GM23338 (cell line): ENCODE data around the gene ZNF488. TPM values are rescaled to one million over a fixed set of nuclear protein-coding genes. Genes with fewer than 3 reads are reported as not detected.

Experiments
- CREB1 ChIP-seq: fragments of 250-450 bp; sonication (Bioruptor Pico); IDR thresholded peaks from 2 replicates; pipeline ENCODE4 v1.5.0; 2020; ENCODE audit warnings: low read depth, mild to moderate bottlenecking, moderate library complexity
- EZH2 ChIP-seq: fragments of 200-600 bp; sonication (generic); IDR thresholded peaks from one replicate; pipeline ENCODE4 v1.8.0; 2017; ENCODE audit warnings: antibody characterized with exemption, mild to moderate bottlenecking, low read depth; ENCODE audit not compliant: unreplicated experiment
- EZH2phosphoT487 ChIP-seq: fragments of 200-600 bp; sonication (generic); IDR thresholded peaks from one replicate; pipeline ENCODE4 v1.8.1; 2018; ENCODE audit warnings: antibody characterized with exemption; ENCODE audit not compliant: unreplicated experiment
- JUNB ChIP-seq: IDR thresholded peaks from one replicate; pipeline ENCODE4 v1.6.1; 2016; ENCODE audit warnings: antibody characterized with exemption; ENCODE audit not compliant: unreplicated experiment
- NANOG ChIP-seq: IDR thresholded peaks from 2 replicates; pipeline ENCODE4 v1.6.1; 2016; ENCODE audit warnings: antibody characterized with exemption, borderline replicate concordance
- POLR2AphosphoS5 ChIP-seq: IDR thresholded peaks from 2 replicates; pipeline ENCODE4 v1.6.1; 2016; ENCODE audit warnings: antibody characterized with exemption, low read depth
- STAT1 ChIP-seq: IDR thresholded peaks from one replicate; pipeline ENCODE4 v1.6.1; 2016; ENCODE audit warnings: antibody characterized with exemption; ENCODE audit not compliant: unreplicated experiment
- ZNF331 ChIP-seq: fragments of 250-450 bp; sonication (Bioruptor Pico); IDR thresholded peaks from 2 replicates; pipeline ENCODE4 v1.5.0; 2020; ENCODE audit warnings: low read depth, mild to moderate bottlenecking, moderate library complexity
- polyA plus RNA-seq: library from polyadenylated mRNA; unstranded; fragments of >200 nt; fragmentation: Nextera tagmentation; extraction: Ambion mirVana; gene quantifications from 2 replicates; pipeline ENCODE4 v1.2.1, GENCODE V29; 2016
- total RNA-seq: library from RNA; depleted of rRNA; stranded (reverse); fragments of >200 nt; shearing (Covaris generic); gene quantifications from 2 replicates; pipeline ENCODE4 v1.2.3, GENCODE V29; 2014
- TF ChIP-seq, protein P1 (sequence below): fragments of 250-450 bp; sonication (Bioruptor Pico); IDR thresholded peaks from 2 replicates; pipeline ENCODE4 v1.5.0; 2020; ENCODE audit warnings: mild to moderate bottlenecking, moderate library complexity
- TF ChIP-seq, protein P2 (sequence below), 2 experiments: fragments of 200-600 bp in 1 of 2; sonication (generic) in 1 of 2; conservative IDR thresholded peaks; 2 replicates each; pipeline versions ENCODE4 v1.5.1 to v1.6.1; 2016 to 2017; ENCODE audit warnings: antibody characterized with exemption in 2 of 2, low read depth in 2 of 2, mild to moderate bottlenecking in 2 of 2, moderate library complexity in 1 of 2

ZNF488 gene
- total and polyA plus RNA-seq, 2 experiments from 2014 or later = 2.5 to 5.2 TPM

DNA sequence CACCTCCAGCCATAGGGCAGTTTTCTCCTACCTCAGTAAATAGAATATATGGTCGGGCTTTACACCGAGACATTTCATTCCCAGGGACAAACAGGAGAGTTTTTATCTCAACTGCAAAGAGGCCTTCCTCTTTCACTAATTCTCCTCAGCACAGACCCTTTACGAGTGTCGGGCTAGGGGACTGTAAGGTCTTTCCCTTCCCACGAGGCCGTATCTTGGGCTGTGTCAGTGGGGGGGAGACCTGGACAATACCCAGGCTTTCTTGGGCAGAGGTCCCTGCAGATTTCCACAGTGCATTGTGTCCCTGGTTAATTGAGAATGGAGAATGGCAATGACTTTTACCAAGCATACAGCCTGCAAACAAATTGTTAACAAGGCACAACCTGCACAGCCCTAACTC is 13.2 kb upstream of the ZNF488 start (continued):
- TF ChIP-seq, protein P1, sequence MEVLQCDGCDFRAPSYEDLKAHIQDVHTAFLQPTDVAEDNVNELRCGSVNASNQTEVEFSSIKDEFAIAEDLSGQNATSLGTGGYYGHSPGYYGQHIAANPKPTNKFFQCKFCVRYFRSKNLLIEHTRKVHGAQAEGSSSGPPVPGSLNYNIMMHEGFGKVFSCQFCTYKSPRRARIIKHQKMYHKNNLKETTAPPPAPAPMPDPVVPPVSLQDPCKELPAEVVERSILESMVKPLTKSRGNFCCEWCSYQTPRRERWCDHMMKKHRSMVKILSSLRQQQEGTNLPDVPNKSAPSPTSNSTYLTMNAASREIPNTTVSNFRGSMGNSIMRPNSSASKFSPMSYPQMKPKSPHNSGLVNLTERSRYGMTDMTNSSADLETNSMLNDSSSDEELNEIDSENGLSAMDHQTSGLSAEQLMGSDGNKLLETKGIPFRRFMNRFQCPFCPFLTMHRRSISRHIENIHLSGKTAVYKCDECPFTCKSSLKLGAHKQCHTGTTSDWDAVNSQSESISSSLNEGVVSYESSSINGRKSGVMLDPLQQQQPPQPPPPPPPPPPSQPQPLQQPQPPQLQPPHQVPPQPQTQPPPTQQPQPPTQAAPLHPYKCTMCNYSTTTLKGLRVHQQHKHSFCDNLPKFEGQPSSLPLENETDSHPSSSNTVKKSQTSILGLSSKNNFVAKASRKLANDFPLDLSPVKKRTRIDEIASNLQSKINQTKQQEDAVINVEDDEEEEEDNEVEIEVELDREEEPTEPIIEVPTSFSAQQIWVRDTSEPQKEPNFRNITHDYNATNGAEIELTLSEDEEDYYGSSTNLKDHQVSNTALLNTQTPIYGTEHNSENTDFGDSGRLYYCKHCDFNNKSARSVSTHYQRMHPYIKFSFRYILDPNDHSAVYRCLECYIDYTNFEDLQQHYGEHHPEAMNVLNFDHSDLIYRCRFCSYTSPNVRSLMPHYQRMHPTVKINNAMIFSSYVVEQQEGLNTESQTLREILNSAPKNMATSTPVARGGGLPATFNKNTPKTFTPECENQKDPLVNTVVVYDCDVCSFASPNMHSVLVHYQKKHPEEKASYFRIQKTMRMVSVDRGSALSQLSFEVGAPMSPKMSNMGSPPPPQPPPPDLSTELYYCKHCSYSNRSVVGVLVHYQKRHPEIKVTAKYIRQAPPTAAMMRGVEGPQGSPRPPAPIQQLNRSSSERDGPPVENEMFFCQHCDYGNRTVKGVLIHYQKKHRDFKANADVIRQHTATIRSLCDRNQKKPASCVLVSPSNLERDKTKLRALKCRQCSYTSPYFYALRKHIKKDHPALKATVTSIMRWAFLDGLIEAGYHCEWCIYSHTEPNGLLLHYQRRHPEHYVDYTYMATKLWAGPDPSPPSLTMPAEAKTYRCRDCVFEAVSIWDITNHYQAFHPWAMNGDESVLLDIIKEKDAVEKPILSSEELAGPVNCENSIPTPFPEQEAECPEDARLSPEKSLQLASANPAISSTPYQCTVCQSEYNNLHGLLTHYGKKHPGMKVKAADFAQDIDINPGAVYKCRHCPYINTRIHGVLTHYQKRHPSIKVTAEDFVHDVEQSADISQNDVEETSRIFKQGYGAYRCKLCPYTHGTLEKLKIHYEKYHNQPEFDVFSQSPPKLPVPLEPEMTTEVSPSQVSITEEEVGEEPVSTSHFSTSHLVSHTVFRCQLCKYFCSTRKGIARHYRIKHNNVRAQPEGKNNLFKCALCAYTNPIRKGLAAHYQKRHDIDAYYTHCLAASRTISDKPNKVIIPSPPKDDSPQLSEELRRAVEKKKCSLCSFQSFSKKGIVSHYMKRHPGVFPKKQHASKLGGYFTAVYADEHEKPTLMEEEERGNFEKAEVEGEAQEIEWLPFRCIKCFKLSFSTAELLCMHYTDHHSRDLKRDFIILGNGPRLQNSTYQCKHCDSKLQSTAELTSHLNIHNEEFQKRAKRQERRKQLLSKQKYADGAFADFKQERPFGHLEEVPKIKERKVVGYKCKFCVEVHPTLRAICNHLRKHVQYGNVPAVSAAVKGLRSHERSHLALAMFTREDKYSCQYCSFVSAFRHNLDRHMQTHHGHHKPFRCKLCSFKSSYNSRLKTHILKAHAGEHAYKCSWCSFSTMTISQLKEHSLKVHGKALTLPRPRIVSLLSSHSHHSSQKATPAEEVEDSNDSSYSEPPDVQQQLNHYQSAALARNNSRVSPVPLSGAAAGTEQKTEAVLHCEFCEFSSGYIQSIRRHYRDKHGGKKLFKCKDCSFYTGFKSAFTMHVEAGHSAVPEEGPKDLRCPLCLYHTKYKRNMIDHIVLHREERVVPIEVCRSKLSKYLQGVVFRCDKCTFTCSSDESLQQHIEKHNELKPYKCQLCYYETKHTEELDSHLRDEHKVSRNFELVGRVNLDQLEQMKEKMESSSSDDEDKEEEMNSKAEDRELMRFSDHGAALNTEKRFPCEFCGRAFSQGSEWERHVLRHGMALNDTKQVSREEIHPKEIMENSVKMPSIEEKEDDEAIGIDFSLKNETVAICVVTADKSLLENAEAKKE (CRISPR knock-in tag) = no peak
- TF ChIP-seq POLR2AphosphoS5 (no peak), NANOG (no peak), EZH2 (no peak), STAT1 (no peak), EZH2phosphoT487 (no peak), ZNF331 (CRISPR knock-in tag) (no peak), CREB1 (CRISPR knock-in tag) (no peak), JUNB (no peak)
- TF ChIP-seq, protein P2, sequence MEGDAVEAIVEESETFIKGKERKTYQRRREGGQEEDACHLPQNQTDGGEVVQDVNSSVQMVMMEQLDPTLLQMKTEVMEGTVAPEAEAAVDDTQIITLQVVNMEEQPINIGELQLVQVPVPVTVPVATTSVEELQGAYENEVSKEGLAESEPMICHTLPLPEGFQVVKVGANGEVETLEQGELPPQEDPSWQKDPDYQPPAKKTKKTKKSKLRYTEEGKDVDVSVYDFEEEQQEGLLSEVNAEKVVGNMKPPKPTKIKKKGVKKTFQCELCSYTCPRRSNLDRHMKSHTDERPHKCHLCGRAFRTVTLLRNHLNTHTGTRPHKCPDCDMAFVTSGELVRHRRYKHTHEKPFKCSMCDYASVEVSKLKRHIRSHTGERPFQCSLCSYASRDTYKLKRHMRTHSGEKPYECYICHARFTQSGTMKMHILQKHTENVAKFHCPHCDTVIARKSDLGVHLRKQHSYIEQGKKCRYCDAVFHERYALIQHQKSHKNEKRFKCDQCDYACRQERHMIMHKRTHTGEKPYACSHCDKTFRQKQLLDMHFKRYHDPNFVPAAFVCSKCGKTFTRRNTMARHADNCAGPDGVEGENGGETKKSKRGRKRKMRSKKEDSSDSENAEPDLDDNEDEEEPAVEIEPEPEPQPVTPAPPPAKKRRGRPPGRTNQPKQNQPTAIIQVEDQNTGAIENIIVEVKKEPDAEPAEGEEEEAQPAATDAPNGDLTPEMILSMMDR (conservative IDR thresholded peaks at IDR 0.05; ENCODE audit: low read depth in 2 of 2) = no peak
